Panc1 (cell line): ENCODE results near the gene FARP2. TPM values are rescaled to one million over a fixed set of nuclear protein-coding genes. Genes with fewer than 3 reads are reported as not detected.

Experiments used
- ATAC-seq: fragments of 200-7000 bp; cut with Tn5 transposase; 2 replicates; pipeline ENCODE4 v1.9.1; 2020; ENCODE audit warnings: mild to moderate bottlenecking, moderate library complexity
- BruUV-seq: library from RNA; stranded (reverse); fragments of 400-500 nt; replicated peaks from 2 replicates; lab custom pipeline; 2021; lab: Mats Ljungman, UMichigan
- CTCF ChIA-PET: fragments of 300-600 bp; sonication (Branson Sonifier 250); formaldehyde crosslinking; loops from one replicate; lab custom pipeline; 2022; ENCODE audit warnings: antibody characterized with exemption; lab: Charles Lee
- POLR2A ChIA-PET: fragments of 300-600 bp; sonication (Branson Sonifier 250); formaldehyde crosslinking; loops from one replicate; lab custom pipeline; 2022; ENCODE audit warnings: antibody characterized with exemption; lab: Charles Lee
- DNase-seq: peaks from one replicate; pipeline ENCODE4 v3.0.0-alpha.2; 2010; ENCODE audit warnings: low read depth, low spot score
- H3K27ac ChIP-seq: 2 replicates; pipeline ENCODE4 v1.5.1; 2011; ENCODE audit warnings: mild to moderate bottlenecking, low read length, inconsistent platforms
- H3K27me3 ChIP-seq: fragments of 200-500 bp; sonication (Bioruptor generic); 2 replicates; pipeline ENCODE4 v1.6.0; 2014; ENCODE audit warnings: low read length, inconsistent platforms; ENCODE audit not compliant: control insufficient read depth, insufficient read depth
- H3K36me3 ChIP-seq: fragments of 200-500 bp; sonication (Bioruptor generic); 2 replicates; pipeline ENCODE4 v1.5.1; 2014; ENCODE audit warnings: inconsistent platforms, mild to moderate bottlenecking, low read length, moderate library complexity; ENCODE audit not compliant: control insufficient read depth, insufficient read depth
- H3K4me1 ChIP-seq: 2 replicates; pipeline ENCODE4 v1.5.1; 2011; ENCODE audit warnings: inconsistent platforms, mild to moderate bottlenecking, low read length, moderate library complexity; ENCODE audit not compliant: control insufficient read depth, insufficient read depth
- H3K4me3 ChIP-seq, 2 experiments: 2 replicates each; pipeline ENCODE4 v1.5.1; 2011 to 2012; ENCODE audit warnings: low read depth in 2 of 2, low read length in 2 of 2, mild to moderate bottlenecking in 2 of 2, inconsistent platforms in 1 of 2, moderate library complexity in 1 of 2
- H3K9me3 ChIP-seq: fragments of 200-500 bp; sonication (Bioruptor generic); 2 replicates; pipeline ENCODE4 v1.5.1; 2014; ENCODE audit warnings: low read depth, mild to moderate bottlenecking, inconsistent platforms, low read length, moderate library complexity; ENCODE audit not compliant: control insufficient read depth, insufficient read depth
- POLR2AphosphoS5 ChIP-seq: IDR thresholded peaks from 2 replicates; pipeline ENCODE4 v1.6.1; 2012; ENCODE audit warnings: mild to moderate bottlenecking, low read depth, low read length, moderate library complexity
- REST ChIP-seq, 2 experiments: IDR thresholded peaks; 2 replicates each; pipeline ENCODE4 v1.6.1; 2011 to 2012; ENCODE audit warnings: low read depth in 2 of 2, control low read depth in 1 of 2, low read length in 1 of 2, mild to moderate bottlenecking in 1 of 2, moderate library complexity in 1 of 2; ENCODE audit not compliant: insufficient read depth in 1 of 2
- SIN3A ChIP-seq: IDR thresholded peaks from 2 replicates; pipeline ENCODE4 v1.6.1; 2012; ENCODE audit warnings: low read depth, mild to moderate bottlenecking, low read length, moderate library complexity, borderline replicate concordance; ENCODE audit not compliant: insufficient read depth
- TCF7L2 ChIP-seq: IDR thresholded peaks from 2 replicates; pipeline ENCODE4 v1.6.1; 2011; ENCODE audit warnings: mild to moderate bottlenecking, low read depth, low read length, inconsistent platforms
- in situ Hi-C: cut with HindIII; loops from 2 replicates; pipeline ENCODE4 v1.10.0; 2016; ENCODE audit warnings: low sequenced_read_pairs, low pct_unique_long_range_greater_than_20kb
- intact Hi-C: fragments of 100-400 bp; cut with micrococcal nuclease; formaldehyde crosslinking; loops from one replicate; pipeline ENCODE4 v1.10.0; 2022; ENCODE audit not compliant: unreplicated experiment
- total RNA-seq: library from RNA; stranded (reverse); gene quantifications from one replicate; pipeline ENCODE4 v1.2.1, GENCODE V29; 2021; ENCODE audit not compliant: unreplicated experiment
- TF ChIP-seq, protein P1 (sequence below): fragments of 450-650 bp; IDR thresholded peaks from 2 replicates; pipeline ENCODE4 v1.5.1; 2017; ENCODE audit warnings: mild to moderate bottlenecking

Gene FARP2
- total RNA-seq, 1 experiment from 2014 or later = 80.3 TPM

DNA sequence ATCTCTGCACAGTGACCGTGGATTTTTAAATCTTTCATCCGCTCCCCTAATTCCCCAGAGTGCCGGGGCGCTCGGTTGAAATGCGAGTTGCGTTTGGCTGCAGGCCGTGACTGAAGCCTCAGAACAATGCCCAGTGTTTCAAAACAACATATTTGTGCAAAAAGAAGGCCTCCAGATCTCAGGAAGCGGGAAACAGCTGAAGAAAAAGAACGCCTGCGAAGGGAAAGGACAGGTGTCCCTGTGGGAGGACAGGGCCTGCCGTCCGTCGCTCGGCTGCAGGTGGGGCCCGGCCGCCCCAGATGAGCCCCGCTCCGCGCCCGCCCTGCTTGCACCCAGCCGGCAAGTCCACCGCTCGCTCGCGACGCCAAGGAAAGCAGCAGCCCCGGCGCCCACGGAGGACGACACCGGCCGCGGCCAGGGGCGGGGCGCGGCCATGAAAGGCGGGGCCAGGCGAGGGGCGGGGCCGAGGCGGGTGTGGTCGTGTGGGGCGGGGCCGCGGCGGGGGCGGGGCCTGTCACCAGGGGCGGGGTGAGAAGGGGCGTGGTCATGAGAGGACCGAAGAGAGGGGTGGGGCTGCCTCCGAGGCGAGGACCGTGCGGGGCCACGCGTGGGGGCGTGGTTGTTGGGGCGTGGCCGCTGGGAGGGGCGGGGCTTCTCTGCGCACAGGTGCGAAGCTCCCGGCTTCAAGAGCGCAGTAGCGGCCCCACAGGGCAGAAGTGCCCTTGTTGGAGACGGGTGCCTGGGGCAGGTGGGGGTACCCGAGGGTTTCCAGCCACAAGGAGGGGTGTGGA is 184.9 kb downstream of the FARP2 start:
- intact Hi-C loops (no loop called here), in situ Hi-C loops (no loop called here)
- H3K27me3 ChIP-seq = no peaks in the 10 kb centered on the region
- CTCF ChIA-PET = interaction anchor here (0.6 kb wide), 1 partner anchor 185 kb away, joined by 4 read pairs; no protein-coding TSS in a partner anchor
- POLR2A ChIA-PET = interaction anchor here (0.7 kb wide), 1 partner anchor 9 kb away, joined by 5 read pairs; no protein-coding TSS in a partner anchor
- ATAC-seq = peak; percentile 74
- no peak overlapping the region for H3K27ac ChIP-seq
- H3K9me3 ChIP-seq = no peaks in the 10 kb centered on the region
- no peak for DNase-seq
- no peaks in the 10 kb centered on the region for H3K36me3 ChIP-seq
- peaks cover 4% of the 10 kb centered on the region; the same call in 1 of the 2 replicates for H3K4me1 ChIP-seq
- H3K4me3 ChIP-seq = peak overlapping the region; percentile 46 to 65
- BruUV-seq = no TSS peak
- TF ChIP-seq SIN3A = no peak
- TF ChIP-seq, protein P1, sequence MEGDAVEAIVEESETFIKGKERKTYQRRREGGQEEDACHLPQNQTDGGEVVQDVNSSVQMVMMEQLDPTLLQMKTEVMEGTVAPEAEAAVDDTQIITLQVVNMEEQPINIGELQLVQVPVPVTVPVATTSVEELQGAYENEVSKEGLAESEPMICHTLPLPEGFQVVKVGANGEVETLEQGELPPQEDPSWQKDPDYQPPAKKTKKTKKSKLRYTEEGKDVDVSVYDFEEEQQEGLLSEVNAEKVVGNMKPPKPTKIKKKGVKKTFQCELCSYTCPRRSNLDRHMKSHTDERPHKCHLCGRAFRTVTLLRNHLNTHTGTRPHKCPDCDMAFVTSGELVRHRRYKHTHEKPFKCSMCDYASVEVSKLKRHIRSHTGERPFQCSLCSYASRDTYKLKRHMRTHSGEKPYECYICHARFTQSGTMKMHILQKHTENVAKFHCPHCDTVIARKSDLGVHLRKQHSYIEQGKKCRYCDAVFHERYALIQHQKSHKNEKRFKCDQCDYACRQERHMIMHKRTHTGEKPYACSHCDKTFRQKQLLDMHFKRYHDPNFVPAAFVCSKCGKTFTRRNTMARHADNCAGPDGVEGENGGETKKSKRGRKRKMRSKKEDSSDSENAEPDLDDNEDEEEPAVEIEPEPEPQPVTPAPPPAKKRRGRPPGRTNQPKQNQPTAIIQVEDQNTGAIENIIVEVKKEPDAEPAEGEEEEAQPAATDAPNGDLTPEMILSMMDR = no peak

- POLR2A ChIA-PET = interaction anchor here (0.7 kb wide), 1 partner anchor 10 kb away, joined by 5 read pairs; no protein-coding TSS in a partner anchor
- peak; percentile 4; the same call in 1 of the 2 replicates for ATAC-seq
- no peak for DNase-seq
- peak overlapping the region; percentile 21 to 45 for H3K4me3 ChIP-seq
- H3K27ac ChIP-seq = no peak overlapping the region
- no peaks in the 10 kb centered on the region for H3K36me3 ChIP-seq
- BruUV-seq = no TSS peak
- CTCF ChIA-PET = no interaction called here
- in situ Hi-C loops = no loop called here
- intact Hi-C loops = no loop called here
- no peaks in the 10 kb centered on the region for H3K27me3 ChIP-seq
- H3K9me3 ChIP-seq = no peaks in the 10 kb centered on the region
- peaks cover 6% of the 10 kb centered on the region; the same call in 1 of the 2 replicates for H3K4me1 ChIP-seq
- TF ChIP-seq POLR2AphosphoS5 (no peak), SIN3A (no peak), TCF7L2 (no peak), REST (IDR thresholded peaks at IDR 0.05; ENCODE audit: insufficient read depth in 1 of 2, low read depth in 2 of 2, low read length in 1 of 2) (no peak)
- TF ChIP-seq, protein P1 = no peak
Observed at GRCh38 chr2:241541564-241542277, 185.6 kb downstream of the FARP2 start.
